Measurements from ENCODE around the gene TRIAP1. TPM values are rescaled to one million over a fixed set of nuclear protein-coding genes. Genes with fewer than 3 reads are reported as not detected.

The TRIAP1 gene
- total and polyA plus RNA-seq, 8 donors: 21.9 to 42.4 (median 36.2) TPM

DNA sequence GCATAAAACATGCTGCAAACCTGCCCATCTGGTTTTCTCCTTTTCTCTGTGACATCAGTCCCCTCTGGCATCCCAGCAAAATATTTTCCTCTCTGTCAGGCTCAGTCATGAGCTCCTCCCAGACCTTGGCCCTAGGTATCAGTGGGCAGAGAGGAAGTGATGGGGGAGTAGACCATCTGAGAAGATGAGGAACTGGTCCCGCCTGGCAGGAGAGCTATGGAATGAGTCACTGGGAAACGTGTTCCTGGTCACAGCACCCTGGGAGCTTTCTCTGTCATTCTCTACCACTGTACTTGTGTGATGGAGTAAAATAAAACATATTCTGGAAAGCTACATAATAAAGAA lies 28.4 kb upstream of the TRIAP1 start:
- Histone ChIP-seq H3K27me3 (no peaks in the 10 kb centered on the region), H3K4me3 (no peak overlapping the region), H3K27ac (no peak overlapping the region), H3K9me3 (no peaks in the 10 kb centered on the region), H3K4me1 (peaks cover 5 to 10% of the 10 kb centered on the region in 2 donors), H3K36me3 (no peaks in the 10 kb centered on the region)
- DNase-seq: peak in 1 of 4 donors; percentile 24
- ATAC-seq: peak; percentile 42
- TF ChIP-seq, protein P1, sequence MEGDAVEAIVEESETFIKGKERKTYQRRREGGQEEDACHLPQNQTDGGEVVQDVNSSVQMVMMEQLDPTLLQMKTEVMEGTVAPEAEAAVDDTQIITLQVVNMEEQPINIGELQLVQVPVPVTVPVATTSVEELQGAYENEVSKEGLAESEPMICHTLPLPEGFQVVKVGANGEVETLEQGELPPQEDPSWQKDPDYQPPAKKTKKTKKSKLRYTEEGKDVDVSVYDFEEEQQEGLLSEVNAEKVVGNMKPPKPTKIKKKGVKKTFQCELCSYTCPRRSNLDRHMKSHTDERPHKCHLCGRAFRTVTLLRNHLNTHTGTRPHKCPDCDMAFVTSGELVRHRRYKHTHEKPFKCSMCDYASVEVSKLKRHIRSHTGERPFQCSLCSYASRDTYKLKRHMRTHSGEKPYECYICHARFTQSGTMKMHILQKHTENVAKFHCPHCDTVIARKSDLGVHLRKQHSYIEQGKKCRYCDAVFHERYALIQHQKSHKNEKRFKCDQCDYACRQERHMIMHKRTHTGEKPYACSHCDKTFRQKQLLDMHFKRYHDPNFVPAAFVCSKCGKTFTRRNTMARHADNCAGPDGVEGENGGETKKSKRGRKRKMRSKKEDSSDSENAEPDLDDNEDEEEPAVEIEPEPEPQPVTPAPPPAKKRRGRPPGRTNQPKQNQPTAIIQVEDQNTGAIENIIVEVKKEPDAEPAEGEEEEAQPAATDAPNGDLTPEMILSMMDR (IDR thresholded peaks at IDR 0.05): no peak
- intact Hi-C loops (cut with DNase I): no loop called here

GRCh38 chr12:120473807-120474615 lies 27.8 kb upstream of the TRIAP1 start:
- H3K4me3 ChIP-seq: no peak overlapping the region
- no peaks in the 10 kb centered on the region for H3K9me3 ChIP-seq
- H3K4me1 ChIP-seq: peaks cover 5 to 10% of the 10 kb centered on the region in 2 donors
- no peaks in the 10 kb centered on the region for H3K27me3 ChIP-seq
- H3K27ac ChIP-seq: no peak overlapping the region
- no peaks in the 10 kb centered on the region for H3K36me3 ChIP-seq
- ATAC-seq: no peak
- intact Hi-C loops (cut with DNase I): no loop called here
- TF ChIP-seq, protein P1 (IDR thresholded peaks at IDR 0.05): no peak
- no peak for DNase-seq

- H3K36me3 ChIP-seq: no peaks in the 10 kb centered on the region
- ATAC-seq: no peak
- H3K9me3 ChIP-seq: no peaks in the 10 kb centered on the region
- no peak overlapping the region for H3K4me3 ChIP-seq
- no peak for DNase-seq
- no peaks in the 10 kb centered on the region for H3K27me3 ChIP-seq
- TF ChIP-seq, protein P1 (IDR thresholded peaks at IDR 0.05): no peak
- peaks cover 10 to 18% of the 10 kb centered on the region in 2 donors for H3K4me1 ChIP-seq
- intact Hi-C loops (cut with DNase I): no loop called here
- H3K27ac ChIP-seq: no peak overlapping the region
Measured at GRCh38 chr12:120472521-120472920, 26.3 kb upstream of the TRIAP1 start.

GRCh38 chr12:120470150-120470784 lies 24.1 kb upstream of the TRIAP1 start:
- peaks cover 10 to 37% of the 10 kb centered on the region in 2 donors for H3K4me1 ChIP-seq
- peak overlapping the region; percentile 94 to 95 for H3K27ac ChIP-seq
- no peaks in the 10 kb centered on the region for H3K27me3 ChIP-seq
- no peaks in the 10 kb centered on the region for H3K9me3 ChIP-seq
- DNase-seq (no peak), ATAC-seq (peak; percentile 27)
- TF ChIP-seq, protein P1 (IDR thresholded peaks at IDR 0.05): no peak
- peak overlapping the region; percentile 82 to 95 for H3K4me3 ChIP-seq
- intact Hi-C loops (cut with DNase I): no loop called here
- peaks cover 0 to 16% of the 10 kb centered on the region in 2 donors for H3K36me3 ChIP-seq

GRCh38 chr12:120469450-120470149 lies 23.4 kb upstream of the TRIAP1 start, which contains the start of gene SRSF9:
TSS of gene SRSF9 (minus strand) at chr12:120469748. CDS start at chr12:120469609, 139 bp downstream.
- ATAC-seq (peak; percentile 96), DNase-seq (peak; percentile 96 to 100 (median 98))
- intact Hi-C loops (cut with DNase I): no loop called here

More at GRCh38 chr12:120469450-120470149, 23.4 kb upstream of the TRIAP1 start, which contains the start of gene SRSF9:
- no peaks in the 10 kb centered on the region for H3K27me3 ChIP-seq
- no peaks in the 10 kb centered on the region for H3K9me3 ChIP-seq
- peaks cover 10 to 37% of the 10 kb centered on the region in 2 donors for H3K4me1 ChIP-seq
- peak within 1 kb of the TSS; percentile 94 to 95 for H3K27ac ChIP-seq
- peak within 1 kb of the TSS; percentile 82 to 95 for H3K4me3 ChIP-seq
- peaks cover 0 to 23% of the 10 kb centered on the region in 2 donors for H3K36me3 ChIP-seq
- TF ChIP-seq, protein P1 (IDR thresholded peaks at IDR 0.05): peak; percentile 93 to 94
